HG02610 (cell line): ENCODE data around the gene TBPL1.
"Not testable (repeated sequence)": the region's sequence is repeated elsewhere in the genome, so short reads cannot be mapped to it uniquely, and the experiment has no call there.

Source experiments
- ATAC-seq: cut with Tn5 transposase; IDR thresholded peaks from one replicate; pipeline ENCODE4 v1.9.1; 2021; ENCODE audit warnings: mild to moderate bottlenecking, moderate library complexity; ENCODE audit not compliant: unreplicated experiment

Gene TBPL1

DNA sequence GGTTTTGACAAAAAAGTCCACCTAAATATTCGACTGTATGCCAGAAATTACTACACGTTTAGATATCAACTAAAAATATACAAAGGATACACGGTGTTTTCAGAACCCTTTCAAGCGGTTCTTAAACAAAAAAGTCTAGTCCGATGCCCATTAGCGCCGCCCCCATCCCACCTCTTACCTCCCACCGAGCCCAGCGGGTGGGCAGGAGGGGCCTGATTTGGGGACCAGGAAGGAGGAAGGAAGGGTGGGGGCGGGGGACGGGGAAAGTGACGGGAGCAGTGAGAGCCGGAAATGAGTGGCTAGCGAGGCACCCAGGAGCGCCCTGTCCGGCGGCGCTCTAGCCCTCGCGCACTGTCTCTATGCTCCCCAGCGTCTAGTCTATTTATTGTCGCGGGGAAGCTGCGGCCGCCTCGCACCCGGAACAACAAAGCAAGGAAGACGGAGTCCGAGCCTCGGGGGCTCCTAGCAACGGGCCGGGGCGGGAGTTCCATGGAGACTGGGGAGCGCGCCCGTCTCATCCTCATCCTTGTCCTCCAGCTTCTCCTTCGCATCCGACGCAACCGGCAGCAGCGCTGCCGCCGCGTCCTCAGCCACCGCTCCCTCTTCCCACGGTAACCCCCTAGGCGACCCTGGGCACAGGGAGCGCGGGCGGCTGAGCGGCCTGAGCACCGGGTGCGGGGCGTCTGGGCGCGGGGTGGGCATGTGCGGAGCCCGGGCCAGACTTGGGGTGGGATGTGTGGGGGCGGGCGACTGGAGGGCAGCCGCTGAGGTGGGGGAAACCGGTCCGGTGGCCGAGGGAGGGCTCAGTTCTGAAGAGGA is at the start of gene TBPL1:
Gene TBPL1, plus strand, starts transcription at position 410 of the 819 bp plus-strand sequence. CDS start 26,902 bp downstream, outside the sequence.
- ATAC-seq, result peak; percentile 93

DNA sequence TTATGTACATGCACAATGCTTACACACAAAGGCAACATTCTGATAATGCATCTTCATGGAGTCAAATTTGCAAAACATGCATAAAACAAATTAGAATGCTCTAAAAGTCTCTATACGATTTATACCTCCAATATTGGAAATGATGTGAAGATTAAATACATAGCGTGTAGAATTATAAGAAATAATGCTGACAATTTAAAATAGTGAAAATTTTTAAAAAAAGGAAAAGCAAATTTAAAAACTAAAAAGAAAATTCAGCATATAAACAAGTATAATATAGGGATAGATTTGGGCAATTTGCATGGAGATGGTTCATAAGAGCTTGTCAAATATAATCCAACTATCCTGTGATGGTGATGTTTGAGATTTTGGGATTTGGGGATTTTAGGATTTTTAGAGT is 49.2 kb upstream of the TBPL1 start:
- ATAC-seq, result no peak

DNA sequence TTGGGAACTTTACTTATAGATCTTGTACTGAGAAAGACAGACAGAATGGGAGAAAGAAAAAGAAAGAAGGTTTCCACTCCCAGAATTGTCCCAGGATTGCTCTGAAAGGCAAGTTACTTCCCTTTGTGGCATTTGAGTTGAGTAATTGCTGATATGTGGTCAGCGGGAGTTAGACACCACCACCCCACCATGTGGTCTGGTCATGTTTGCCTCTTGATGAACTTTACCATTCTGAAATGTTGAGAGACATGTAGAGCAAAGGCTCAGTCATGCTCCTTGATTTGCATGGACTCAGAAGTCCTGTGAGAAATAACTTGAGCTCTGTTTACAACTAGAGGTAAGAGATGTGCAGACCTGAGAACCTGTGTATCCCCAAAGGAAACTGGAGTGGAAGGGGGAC is 47.0 kb upstream of the TBPL1 start:
- no peak for ATAC-seq

DNA sequence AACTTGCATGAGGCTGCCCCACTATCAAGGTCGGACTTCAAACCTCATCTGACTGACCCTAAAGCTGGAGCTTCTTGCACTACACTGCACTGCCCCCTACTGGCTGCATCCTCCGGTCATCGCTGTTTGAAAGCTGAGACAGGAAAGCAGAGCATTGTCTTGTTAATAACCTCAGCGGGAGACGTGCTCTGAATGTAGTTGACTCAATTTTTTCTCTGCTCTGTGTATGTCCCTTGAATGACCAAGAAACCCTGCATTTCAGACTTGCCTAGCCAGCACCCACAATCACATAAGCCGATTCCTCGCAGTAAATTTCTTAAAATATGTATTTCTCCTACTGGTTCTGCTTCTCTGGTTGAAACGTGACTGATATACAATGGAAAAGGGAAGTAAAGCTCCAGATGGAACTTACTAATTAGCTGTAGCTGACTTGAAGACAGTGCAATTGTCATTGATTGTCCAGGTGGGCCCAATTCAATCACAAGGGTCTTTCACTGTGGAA is 36.3 kb upstream of the TBPL1 start:
- peak; percentile 64 for ATAC-seq

DNA sequence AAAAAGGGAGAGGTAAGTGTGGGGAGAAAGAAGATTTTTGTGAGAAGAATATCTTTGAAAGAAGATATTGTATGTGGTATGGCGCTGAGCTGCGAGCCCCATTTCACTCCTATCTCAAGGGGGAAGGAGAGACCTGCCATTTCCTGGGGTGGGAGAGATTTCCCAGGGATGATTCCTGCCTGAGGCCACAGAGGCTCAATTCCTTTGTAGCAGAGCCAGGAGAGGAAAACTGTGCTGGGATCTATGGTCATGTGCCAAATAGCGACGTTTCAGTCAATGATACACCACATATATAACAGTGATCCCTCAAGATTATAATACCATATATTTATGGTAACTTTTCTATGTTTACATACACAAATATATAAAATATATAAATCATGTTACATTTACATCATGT is 35.2 kb upstream of the TBPL1 start:
- ATAC-seq, result no peak

DNA sequence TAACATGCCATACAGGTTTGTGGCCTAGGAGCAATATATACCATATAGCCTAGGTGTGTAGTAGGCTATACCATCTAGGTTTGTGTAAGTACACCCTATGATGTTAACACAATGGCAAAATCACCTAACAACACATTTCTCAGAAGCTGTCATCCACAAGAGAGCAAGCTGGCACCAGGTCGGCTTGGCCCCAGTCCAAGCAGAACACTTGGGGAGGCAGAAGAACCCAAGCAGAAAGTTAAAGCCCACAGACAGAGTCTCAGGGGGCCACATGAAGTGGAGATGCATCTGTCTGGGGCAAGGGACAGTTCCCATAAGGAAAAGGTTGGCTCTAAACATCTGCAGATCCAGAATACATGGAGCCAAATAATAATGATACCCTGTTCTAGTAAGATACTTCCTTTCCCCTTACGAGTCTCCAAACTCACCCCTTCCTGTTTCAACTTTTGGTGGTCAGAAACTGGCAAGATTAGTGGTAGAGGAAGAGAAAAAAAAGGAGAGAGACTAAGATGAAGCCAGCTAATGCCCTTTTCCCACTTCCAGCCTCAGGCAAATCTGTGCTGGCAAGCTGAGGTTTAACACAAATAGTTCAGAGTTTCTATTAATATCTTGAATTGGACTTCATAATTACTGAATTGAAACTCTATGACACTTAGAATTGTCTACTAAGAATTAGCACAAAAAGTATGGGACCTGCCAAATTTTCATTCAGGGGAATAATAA is 34.7 kb upstream of the TBPL1 start:
- ATAC-seq, result no peak

DNA sequence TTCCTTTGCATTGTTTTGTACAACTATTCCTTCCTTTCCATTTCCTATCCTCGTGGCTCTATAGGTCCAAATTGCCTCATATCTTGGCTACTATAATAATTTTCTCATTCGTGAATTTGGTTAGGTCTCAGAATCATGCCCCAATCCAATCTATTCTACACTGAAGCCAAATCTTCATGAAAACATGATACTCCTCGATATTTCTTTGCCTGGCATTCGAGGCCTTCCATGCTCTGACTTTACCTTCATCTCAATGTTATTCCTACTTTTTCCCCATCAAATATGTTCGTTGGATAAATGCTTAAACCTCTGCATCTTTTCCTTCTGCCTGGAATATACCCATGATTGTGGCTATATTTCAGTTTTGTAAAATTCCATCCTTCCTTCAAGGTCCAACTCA is 33.7 kb upstream of the TBPL1 start:
- ATAC-seq, result no peak

- ATAC-seq, result peak; percentile 56
Measured at GRCh38 chr6:133921249-133921859, 31.7 kb upstream of the TBPL1 start.

GRCh38 chr6:133923938-133924593 is 29.0 kb upstream of the TBPL1 start:
- peak; percentile 90 for ATAC-seq

DNA sequence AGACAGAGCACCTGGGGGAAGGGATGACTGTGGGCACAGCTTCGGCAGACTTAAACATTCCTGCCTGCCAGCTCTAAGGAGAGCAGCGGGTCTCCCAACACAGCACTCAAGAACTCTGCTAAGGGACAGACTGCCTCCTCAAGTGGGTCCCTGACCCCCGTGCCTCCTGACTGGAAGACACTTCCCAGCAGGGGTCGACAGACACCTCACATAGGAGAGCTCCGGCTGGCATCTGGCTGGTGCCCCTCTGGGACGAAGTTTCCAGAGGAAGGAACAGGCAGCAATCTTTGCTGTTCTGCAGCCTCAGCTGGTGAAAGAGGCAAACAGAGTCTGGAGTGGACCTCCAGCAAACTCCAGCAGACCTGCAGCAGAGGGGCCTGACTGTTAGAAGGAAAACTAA is 21.8 kb upstream of the TBPL1 start:
- not testable (repeated sequence) for ATAC-seq

- not testable (repeated sequence) for ATAC-seq
Measured at GRCh38 chr6:133936352-133936751, 16.7 kb upstream of the TBPL1 start.

- no peak for ATAC-seq
Measured at GRCh38 chr6:133937909-133938308, 15.1 kb upstream of the TBPL1 start.

DNA sequence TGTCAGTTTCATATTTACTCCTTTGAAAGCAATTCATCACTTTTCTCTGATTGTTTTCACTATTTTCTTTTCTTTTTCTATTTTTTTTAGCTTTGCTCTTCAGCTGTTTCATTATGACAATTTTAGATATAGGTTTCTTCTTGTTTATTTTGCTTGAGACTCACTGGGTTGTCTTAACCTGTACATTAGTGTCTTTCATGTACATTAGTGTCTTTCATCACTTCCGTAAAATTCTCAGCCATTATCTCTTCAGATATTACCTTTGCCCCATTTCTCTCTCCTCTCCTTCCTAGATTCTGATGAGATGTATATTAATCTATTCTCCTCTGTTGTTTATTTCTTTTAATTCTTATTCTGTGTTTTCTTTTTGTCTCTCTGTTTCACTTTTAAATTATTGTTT is 14.5 kb upstream of the TBPL1 start:
- ATAC-seq, result no peak

DNA sequence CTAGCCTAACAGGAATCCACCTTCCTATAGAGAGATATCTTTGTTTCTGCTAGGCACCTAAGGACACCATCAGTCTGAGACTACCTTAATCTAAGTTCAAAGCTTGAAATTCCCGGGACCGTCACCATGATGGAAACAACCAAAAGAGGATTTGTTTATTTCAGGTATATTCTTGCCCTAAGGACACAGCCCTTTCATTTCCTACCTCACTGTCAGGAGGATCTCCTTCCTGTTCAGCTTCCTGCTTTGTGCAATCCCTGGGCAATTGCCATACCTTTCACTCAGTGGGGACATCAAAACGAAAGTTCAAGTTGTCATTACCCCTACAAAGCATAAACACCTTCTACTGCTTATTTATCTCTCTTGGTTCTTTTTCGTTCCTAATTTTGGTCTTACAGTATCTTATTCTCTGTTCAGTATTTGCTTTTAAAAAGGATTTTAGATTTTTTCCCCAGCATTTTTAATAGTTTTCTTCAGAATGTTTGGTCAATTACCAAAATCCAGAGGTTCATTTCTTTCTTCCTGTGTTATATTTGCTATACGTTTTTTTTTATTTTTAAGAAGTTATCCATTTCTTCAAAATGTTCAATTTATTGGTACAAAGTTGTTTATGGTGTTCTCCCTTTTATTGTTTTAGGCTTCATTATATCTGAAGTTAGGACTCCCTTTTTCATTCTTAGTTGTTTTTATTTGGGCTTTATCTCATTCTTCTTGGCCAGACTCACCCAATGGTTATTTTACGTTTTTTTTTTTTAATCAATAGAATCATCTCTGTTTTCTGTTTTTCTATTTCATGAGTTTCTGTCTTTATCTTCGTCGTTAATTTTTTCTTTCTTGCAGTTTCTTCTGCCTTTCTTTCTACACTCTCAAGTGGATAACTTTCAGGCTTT is 13.0 kb upstream of the TBPL1 start:
- ATAC-seq, result no peak

DNA sequence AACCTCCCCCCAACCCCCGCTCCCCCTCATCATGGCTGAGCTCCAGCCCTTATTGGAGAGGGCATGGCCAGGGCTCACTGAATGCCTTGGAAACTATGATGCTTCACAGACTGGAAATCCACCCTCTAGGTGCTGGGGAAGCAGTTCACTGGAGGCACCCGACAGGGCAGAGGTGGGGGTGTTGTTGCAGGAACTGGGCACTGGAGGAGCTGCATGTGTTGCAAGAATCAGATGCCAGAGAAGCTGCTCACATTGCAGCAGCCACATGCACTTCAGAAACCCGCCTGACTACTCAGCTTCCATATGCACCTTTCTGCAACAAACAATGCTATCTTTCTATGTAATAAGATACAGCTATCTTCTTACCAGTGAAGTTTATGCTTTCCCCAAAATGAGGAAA is 7.9 kb upstream of the TBPL1 start:
- ATAC-seq, result no peak

DNA sequence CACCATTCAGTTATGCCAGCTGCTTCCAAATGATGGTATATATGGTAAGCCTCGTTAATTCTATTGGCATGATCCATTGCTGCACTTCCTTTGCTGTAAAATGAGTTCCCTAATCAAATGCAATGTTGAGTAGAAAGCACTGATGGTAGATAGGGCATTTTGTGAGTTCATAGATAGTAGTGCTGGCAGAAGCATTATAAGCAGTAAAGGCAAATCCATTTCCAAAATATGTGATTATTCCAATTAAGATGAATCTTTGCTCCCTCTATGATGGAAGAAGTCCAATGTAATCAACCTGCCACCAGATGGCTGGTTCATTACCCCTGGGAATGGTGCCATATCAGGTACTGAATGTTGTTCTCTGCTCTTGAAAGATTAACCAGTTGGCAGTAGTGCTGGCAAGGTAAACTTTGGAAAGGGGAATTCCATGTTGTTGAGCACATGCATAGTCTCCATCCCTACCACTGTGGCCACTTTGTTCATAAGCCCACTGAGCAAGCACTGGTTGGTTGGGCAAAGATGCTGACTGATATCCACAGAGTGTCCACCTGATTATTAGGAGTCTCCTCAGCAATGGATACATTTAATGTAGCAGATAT is 5.6 kb upstream of the TBPL1 start:
- no peak for ATAC-seq

- no peak for ATAC-seq
Measured at GRCh38 chr6:133948472-133948871, 4.6 kb upstream of the TBPL1 start.

GRCh38 chr6:133951227-133951626 is 1.8 kb upstream of the TBPL1 start:
- ATAC-seq, result no peak

DNA sequence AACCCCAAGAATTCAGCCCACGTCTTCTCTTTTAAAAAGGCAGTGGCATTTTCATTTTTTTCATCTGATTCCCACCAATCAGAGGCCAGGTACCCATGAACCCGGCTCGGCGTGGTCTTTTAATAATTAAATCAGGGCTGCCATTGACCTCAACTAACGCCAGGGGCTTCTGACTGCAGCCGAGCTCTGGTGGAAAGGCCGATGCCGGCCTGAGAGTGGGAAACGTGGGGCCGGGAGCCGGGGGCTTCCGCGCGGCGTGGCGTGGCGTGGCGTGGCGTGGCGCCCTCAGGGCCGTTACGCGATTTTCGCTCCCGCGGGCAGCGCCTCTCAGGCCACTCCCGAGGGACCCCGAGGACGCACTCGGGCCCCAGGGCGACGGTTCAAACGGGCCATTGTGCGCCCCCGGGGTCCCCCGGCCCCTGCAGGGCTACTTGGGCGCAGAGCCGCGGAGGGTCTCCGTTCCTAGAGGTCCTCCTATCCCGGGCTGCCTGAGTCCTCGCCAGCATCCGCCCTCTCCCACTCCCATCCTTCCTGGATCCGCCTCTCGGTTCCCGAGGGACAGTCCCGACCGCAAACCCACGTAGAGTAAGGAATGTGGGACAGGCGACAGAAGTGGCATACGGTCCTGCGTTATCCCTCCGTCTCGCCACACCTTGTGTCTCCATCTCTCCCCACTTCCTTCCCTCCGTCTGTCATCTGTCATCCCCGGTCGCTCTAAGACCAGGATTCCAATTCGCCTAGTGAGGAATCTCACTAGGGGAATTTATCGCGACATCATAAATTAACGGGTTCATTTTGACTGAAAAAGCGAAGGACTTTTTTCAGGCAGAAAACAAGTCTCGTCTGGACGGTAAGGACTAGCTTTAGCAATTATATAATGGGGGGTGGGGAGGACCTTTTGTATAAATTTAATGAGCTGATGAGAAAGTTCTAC is 876 bp upstream of the TBPL1 start:
- ATAC-seq, result peak; percentile 44
